GM12873 (cell line): ENCODE data around the gene MACROH2A1.

ENCODE experiments used
- CTCF ChIP-seq: IDR thresholded peaks from 2 replicates; pipeline ENCODE4 v1.5.1; 2012; ENCODE audit warnings: low read depth, mild to moderate bottlenecking, moderate library complexity, low read length, control low read depth; ENCODE audit not compliant: insufficient read depth; ENCODE audit errors: missing control alignments

MACROH2A1 gene

GRCh38 chr5:135345956-135346731 is 52.9 kb downstream of the MACROH2A1 start:
- no peak for TF ChIP-seq CTCF

DNA sequence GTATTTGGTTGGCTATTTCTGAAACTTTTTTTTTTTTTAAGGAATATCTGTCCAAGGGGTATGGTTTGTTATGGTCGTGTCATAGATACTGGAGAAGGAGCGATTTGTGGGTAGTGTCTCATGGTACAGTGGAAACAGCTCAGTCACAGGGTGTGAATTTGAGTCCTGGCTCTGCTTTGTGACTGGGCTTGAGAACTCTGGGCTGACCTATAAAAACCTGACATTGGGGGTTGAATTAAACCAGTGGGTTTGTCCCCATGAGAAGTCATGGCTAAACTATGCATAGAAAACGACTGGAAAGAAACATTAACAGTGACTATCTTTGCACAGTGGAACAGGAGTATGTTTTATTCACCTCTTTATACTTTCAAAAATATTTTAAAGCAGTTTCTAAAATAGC is 54.7 kb downstream of the MACROH2A1 start:
- no peak for TF ChIP-seq CTCF

GRCh38 chr5:135343413-135343812 is 55.6 kb downstream of the MACROH2A1 start:
- TF ChIP-seq CTCF = no peak

DNA sequence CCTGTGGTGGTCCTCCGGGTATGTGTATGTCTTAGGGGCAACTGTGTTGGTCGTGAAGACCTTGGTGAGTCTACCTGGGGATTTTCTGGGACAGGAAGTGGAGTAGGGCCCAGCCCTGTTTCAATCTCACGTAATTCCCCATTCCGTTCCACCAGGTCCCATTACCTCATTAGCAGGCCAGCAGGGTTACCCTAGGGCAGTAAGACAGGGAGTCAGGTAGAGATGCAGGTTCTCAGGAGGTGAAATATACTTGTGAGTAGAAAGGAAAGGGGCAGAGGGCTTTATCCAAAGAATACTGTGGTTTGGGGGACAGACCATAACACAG is 56.5 kb downstream of the MACROH2A1 start:
- TF ChIP-seq CTCF = no peak

- no peak for TF ChIP-seq CTCF
These were observed 57.1 kb downstream of the MACROH2A1 start for GRCh38 chr5:135341696-135342550.

DNA sequence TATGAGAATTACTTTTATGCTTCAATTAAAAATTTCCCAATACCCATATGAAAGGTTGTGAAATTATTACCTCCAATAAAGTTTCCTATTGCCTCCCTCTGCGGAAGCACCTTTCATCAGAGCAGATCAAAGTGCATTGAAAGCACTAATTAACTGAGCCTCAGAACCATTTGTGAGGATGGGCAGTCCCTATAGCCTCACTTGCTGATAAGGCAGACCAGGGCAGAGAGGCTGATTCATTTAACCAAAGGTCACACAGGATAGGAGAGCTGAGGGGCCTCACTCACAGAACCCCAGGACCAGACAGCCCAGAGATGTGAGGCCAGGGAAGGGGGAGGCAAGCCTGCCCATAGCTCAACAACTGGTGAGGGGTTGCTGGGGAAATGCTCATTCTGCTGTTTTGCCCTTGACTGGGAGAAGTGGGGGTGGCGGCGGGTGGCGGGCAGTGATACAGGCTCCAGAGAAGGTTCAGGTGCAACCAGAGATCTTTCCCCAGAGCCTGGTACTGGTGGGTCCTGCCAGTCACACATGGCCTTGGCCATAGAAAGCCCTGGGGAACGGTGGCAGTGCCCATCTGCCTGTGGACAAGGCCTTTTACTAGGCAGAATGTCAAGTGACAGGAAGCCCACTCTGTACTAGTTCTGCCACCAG is 57.9 kb downstream of the MACROH2A1 start:
- no peak for TF ChIP-seq CTCF

DNA sequence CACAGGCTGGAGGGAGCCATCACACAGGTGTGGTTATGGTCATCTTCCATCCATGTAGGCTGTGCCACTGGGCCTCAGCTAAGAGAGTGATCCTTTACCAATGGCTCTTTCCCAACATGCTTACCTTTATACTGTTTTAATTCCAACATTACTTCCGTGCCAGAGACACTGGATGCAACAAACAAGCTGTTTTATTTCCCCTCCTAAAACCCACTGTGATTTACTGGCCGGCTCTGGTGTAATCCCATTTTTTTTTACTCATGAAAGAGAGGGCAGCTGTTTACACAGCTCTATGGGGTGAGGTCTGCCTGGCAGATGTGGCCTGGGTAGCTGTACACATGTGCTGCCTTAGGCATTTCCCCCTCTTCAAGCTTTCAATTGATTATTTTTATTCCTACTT is 58.5 kb downstream of the MACROH2A1 start:
- no peak for TF ChIP-seq CTCF
